ENCODE results near the gene TTLL11.

- TF ChIP-seq, protein P1, sequence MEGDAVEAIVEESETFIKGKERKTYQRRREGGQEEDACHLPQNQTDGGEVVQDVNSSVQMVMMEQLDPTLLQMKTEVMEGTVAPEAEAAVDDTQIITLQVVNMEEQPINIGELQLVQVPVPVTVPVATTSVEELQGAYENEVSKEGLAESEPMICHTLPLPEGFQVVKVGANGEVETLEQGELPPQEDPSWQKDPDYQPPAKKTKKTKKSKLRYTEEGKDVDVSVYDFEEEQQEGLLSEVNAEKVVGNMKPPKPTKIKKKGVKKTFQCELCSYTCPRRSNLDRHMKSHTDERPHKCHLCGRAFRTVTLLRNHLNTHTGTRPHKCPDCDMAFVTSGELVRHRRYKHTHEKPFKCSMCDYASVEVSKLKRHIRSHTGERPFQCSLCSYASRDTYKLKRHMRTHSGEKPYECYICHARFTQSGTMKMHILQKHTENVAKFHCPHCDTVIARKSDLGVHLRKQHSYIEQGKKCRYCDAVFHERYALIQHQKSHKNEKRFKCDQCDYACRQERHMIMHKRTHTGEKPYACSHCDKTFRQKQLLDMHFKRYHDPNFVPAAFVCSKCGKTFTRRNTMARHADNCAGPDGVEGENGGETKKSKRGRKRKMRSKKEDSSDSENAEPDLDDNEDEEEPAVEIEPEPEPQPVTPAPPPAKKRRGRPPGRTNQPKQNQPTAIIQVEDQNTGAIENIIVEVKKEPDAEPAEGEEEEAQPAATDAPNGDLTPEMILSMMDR (IDR thresholded peaks at IDR 0.05): no peak
- no peak for TF ChIP-seq POLR2A (IDR thresholded peaks at IDR 0.05)
- TF ChIP-seq EP300 (IDR thresholded peaks at IDR 0.05): no peak
These were observed 126.4 kb downstream of the TTLL11 start for GRCh38 chr9:121966706-121967105.

Data from tibial nerve (tissue), 4 donors.